DND-41 (cell line): ENCODE data around the gene CYTH4.
A peak's percentile ranks its signal among the peaks of the same experiment; 100 is the strongest.

Source experiments
- ATAC-seq: fragments of 200-7000 bp; cut with Tn5 transposase; 3 replicates; pipeline ENCODE4 v1.9.1; 2021; ENCODE audit warnings: low read depth; ENCODE audit not compliant: insufficient read depth
- DNase-seq: peaks from one replicate; pipeline ENCODE4 v3.0.0-alpha.2; 2020
- H2AFZ ChIP-seq: 2 replicates; pipeline ENCODE4 v1.6.0; 2012; ENCODE audit warnings: low read depth, low read length
- H3K27ac ChIP-seq: 2 replicates; pipeline ENCODE4 v1.5.1; 2012; ENCODE audit warnings: low read length, inconsistent platforms
- H3K27me3 ChIP-seq: fragments of 200-600 bp; sonication (generic); 2 replicates; pipeline ENCODE4 v1.6.0; 2012; ENCODE audit warnings: low read length, mild to moderate bottlenecking, inconsistent platforms; ENCODE audit not compliant: insufficient read depth, poor library complexity
- H3K36me3 ChIP-seq: 2 replicates; pipeline ENCODE4 v1.5.1; 2012; ENCODE audit warnings: low read length, inconsistent platforms; ENCODE audit not compliant: insufficient read depth
- H3K4me1 ChIP-seq: 2 replicates; pipeline ENCODE4 v1.5.1; 2012; ENCODE audit warnings: mild to moderate bottlenecking, low read length; ENCODE audit not compliant: insufficient read depth
- H3K4me2 ChIP-seq: 2 replicates; pipeline ENCODE4 v1.6.0; 2012; ENCODE audit warnings: mild to moderate bottlenecking, moderate library complexity, low read length, inconsistent platforms; ENCODE audit not compliant: insufficient read depth
- H3K4me3 ChIP-seq, 2 experiments: fragments of 200-600 bp in 1 of 2; shearing (Covaris generic) in 1 of 2; 2 replicates each; pipeline ENCODE4 v1.5.1; 2012 to 2016; ENCODE audit warnings: inconsistent platforms in 2 of 2, low read length in 2 of 2, mild to moderate bottlenecking in 2 of 2, low read depth in 1 of 2, moderate library complexity in 1 of 2
- H3K79me2 ChIP-seq: 2 replicates; pipeline ENCODE4 v1.6.0; 2012; ENCODE audit warnings: low read length, inconsistent platforms; ENCODE audit not compliant: insufficient read depth
- H3K9ac ChIP-seq: 2 replicates; pipeline ENCODE4 v1.6.0; 2012; ENCODE audit warnings: low read depth, mild to moderate bottlenecking, inconsistent platforms, low read length, moderate library complexity
- H3K9me3 ChIP-seq: 2 replicates; pipeline ENCODE4 v1.5.1; 2012; ENCODE audit warnings: low read length, moderate library complexity, mild to moderate bottlenecking, inconsistent platforms; ENCODE audit not compliant: insufficient read depth, severe bottlenecking
- H4K20me1 ChIP-seq: 2 replicates; pipeline ENCODE4 v1.6.0; 2012; ENCODE audit warnings: low read length; ENCODE audit not compliant: insufficient read depth
- EZH2 ChIP-seq: IDR thresholded peaks from 3 replicates; pipeline ENCODE4 v1.6.1; 2012; ENCODE audit warnings: borderline replicate concordance, low read depth, mild to moderate bottlenecking, moderate library complexity, low read length, inconsistent platforms; ENCODE audit not compliant: severe bottlenecking
- TF ChIP-seq, protein P1 (sequence below): IDR thresholded peaks from 2 replicates; pipeline ENCODE4 v1.5.1; 2012; ENCODE audit warnings: borderline replicate concordance, low read length, moderate library complexity, mild to moderate bottlenecking; ENCODE audit not compliant: poor library complexity, severe bottlenecking; ENCODE audit errors: extremely low read depth

CYTH4 gene

DNA sequence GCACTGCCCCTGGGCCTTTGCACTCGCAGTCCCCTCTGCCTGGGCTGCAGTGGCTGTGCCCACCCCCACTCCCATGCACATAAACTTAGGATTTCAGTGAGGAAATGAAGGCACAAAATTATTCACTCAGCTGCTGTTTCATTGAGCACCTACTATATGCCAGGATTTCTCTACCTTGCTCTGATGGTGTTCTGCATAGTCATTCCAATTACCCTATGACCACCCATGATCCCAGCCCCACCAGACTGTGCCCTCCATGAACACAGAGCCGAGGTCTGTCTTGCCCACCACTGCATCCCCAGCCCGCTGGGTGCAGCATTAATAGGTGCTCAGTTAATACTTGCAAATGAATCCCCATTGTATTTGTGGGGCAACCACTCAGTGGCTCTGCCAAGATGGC, 10.9 kb downstream of the CYTH4 start:
- Histone ChIP-seq H3K9ac (no peak overlapping the region), H3K27me3 (no peaks in the 10 kb centered on the region), H3K9me3 (no peaks in the 10 kb centered on the region), H3K4me1 (no peaks in the 10 kb centered on the region), H3K27ac (no peak overlapping the region), H4K20me1 (no peaks in the 10 kb centered on the region), H3K4me2 (no peak overlapping the region), H3K4me3 (no peak overlapping the region), H3K79me2 (no peaks in the 10 kb centered on the region), H3K36me3 (no peaks in the 10 kb centered on the region), H2AFZ (no peak overlapping the region)
- TF ChIP-seq, protein P1, sequence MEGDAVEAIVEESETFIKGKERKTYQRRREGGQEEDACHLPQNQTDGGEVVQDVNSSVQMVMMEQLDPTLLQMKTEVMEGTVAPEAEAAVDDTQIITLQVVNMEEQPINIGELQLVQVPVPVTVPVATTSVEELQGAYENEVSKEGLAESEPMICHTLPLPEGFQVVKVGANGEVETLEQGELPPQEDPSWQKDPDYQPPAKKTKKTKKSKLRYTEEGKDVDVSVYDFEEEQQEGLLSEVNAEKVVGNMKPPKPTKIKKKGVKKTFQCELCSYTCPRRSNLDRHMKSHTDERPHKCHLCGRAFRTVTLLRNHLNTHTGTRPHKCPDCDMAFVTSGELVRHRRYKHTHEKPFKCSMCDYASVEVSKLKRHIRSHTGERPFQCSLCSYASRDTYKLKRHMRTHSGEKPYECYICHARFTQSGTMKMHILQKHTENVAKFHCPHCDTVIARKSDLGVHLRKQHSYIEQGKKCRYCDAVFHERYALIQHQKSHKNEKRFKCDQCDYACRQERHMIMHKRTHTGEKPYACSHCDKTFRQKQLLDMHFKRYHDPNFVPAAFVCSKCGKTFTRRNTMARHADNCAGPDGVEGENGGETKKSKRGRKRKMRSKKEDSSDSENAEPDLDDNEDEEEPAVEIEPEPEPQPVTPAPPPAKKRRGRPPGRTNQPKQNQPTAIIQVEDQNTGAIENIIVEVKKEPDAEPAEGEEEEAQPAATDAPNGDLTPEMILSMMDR = no peak
- ATAC-seq (no peak), DNase-seq (no peak)

DNA sequence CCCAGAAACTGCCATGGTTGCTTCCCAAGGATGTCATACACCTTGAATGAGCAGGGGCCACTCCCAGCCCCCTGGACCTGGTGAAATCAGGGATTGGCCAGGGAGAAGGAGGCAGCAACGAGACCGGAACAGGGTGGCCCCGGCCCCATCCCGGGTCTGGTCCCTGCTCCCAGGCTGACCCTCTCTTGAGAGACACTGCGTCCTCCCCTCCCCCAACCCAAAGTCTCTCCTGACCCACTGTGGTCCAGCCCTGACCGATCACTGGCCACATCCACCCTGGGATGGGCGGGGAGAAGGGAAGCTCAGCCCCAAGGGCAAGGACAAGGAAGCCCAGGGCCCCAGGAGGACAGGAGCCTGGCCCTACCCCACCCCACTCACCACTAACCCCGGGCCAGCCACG, 12.4 kb downstream of the CYTH4 start:
- no peak for ATAC-seq
- H3K4me2 ChIP-seq = no peak overlapping the region
- H3K79me2 ChIP-seq = no peaks in the 10 kb centered on the region
- H3K9me3 ChIP-seq = no peaks in the 10 kb centered on the region
- no peak for DNase-seq
- H3K36me3 ChIP-seq = no peaks in the 10 kb centered on the region
- TF ChIP-seq, protein P1 = no peak
- TF ChIP-seq EZH2 = no peak
- H3K4me1 ChIP-seq = no peaks in the 10 kb centered on the region
- no peak overlapping the region for H3K9ac ChIP-seq
- H3K4me3 ChIP-seq = no peak overlapping the region
- H4K20me1 ChIP-seq = no peaks in the 10 kb centered on the region; the same call in 1 of the 2 replicates
- no peak overlapping the region for H2AFZ ChIP-seq
- no peaks in the 10 kb centered on the region for H3K27me3 ChIP-seq
- no peak overlapping the region for H3K27ac ChIP-seq

DNA sequence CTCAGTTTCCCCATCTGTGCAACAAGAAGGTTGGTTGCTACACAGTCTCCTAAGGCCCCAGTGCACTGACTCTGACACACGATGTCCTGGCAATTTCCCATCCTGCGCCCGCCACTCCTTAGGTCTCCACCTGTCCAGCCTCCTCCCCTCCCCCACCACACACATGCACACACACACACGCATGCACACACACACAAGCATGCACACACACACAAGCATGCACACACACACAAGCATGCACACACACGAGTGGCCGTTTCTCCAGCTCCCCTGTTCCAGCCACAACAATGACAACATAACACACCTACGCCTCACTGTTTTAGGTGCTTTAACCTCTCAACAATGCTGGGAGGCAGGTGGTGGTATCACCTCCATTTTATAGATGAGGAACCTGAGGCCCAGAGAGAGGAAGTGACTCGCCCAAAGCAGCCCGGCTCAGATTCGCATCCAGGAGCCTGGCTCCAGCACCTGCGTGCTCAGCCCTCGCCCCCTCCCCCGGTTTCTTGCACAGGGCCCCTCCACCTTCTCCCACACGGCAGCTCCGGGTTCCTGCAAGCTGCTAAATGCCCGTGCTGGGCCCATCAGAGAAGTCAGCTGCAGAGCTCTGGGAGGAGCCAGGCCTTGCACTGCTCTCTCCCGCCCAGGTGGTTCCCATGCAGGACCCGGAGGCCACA, 13.0 kb downstream of the CYTH4 start:
- Histone ChIP-seq H4K20me1 (no peaks in the 10 kb centered on the region; the same call in 1 of the 2 replicates), H2AFZ (no peak overlapping the region), H3K9ac (no peak overlapping the region), H3K4me2 (no peak overlapping the region), H3K79me2 (no peaks in the 10 kb centered on the region), H3K27ac (no peak overlapping the region), H3K4me3 (no peak overlapping the region), H3K36me3 (no peaks in the 10 kb centered on the region), H3K9me3 (no peaks in the 10 kb centered on the region), H3K27me3 (no peaks in the 10 kb centered on the region), H3K4me1 (peaks cover 3% of the 10 kb centered on the region; the same call in 1 of the 2 replicates)
- DNase-seq (no peak), ATAC-seq (peak; percentile 24; the same call in 1 of the 3 replicates)
- TF ChIP-seq EZH2 = no peak
- TF ChIP-seq, protein P1 = no peak
